ENCODE data around the gene GDPD5.

Gene GDPD5

GRCh38 chr11:75547617-75548058, 21.9 kb upstream of the GDPD5 start:
- peak; percentile 94 for TF ChIP-seq CTCF (conservative IDR thresholded peaks at IDR 0.05)
- H3K27ac ChIP-seq: no peak overlapping the region

- TF ChIP-seq CTCF (conservative IDR thresholded peaks at IDR 0.05): no peak
- H3K27ac ChIP-seq: no peak overlapping the region
Measured at GRCh38 chr11:75547177-75547576, 21.4 kb upstream of the GDPD5 start.

GRCh38 chr11:75543806-75544205, 18.1 kb upstream of the GDPD5 start:
- no peak overlapping the region for H3K27ac ChIP-seq
- no peak for TF ChIP-seq CTCF (conservative IDR thresholded peaks at IDR 0.05)

- no peak overlapping the region for H3K27ac ChIP-seq
- no peak for TF ChIP-seq CTCF (conservative IDR thresholded peaks at IDR 0.05)
Measured at GRCh38 chr11:75542088-75542438, 16.3 kb upstream of the GDPD5 start.

- no peak overlapping the region for H3K27ac ChIP-seq
Measured at GRCh38 chr11:75541193-75542087, 15.7 kb upstream of the GDPD5 start.

GRCh38 chr11:75539459-75540334, 14.0 kb upstream of the GDPD5 start:
- no peak for TF ChIP-seq CTCF (conservative IDR thresholded peaks at IDR 0.05)
- no peak overlapping the region for H3K27ac ChIP-seq

More at GRCh38 chr11:75541193-75542087, 15.7 kb upstream of the GDPD5 start:
- TF ChIP-seq CTCF (conservative IDR thresholded peaks at IDR 0.05): no peak

Data from VCaP (cell line).